Measurements from ENCODE around the gene PRSS50.

Gene PRSS50

GRCh38 chr3:46692566-46692990, 25.1 kb downstream of the PRSS50 start:
- peak; percentile 51 for DNase-seq (ENCODE audit: low read depth)

- no peak for DNase-seq (ENCODE audit: low read depth)
Measured at GRCh38 chr3:46690798-46691197, 26.9 kb downstream of the PRSS50 start.

- no peak for DNase-seq (ENCODE audit: low read depth)
Measured at GRCh38 chr3:46685446-46685845, 32.2 kb downstream of the PRSS50 start.

GRCh38 chr3:46684891-46685290, 32.8 kb downstream of the PRSS50 start:
- DNase-seq (ENCODE audit: low read depth), result peak; percentile 60

GRCh38 chr3:46682974-46683373, 34.7 kb downstream of the PRSS50 start:
- no peak for DNase-seq (ENCODE audit: low read depth)

GRCh38 chr3:46681856-46682540, 35.7 kb downstream of the PRSS50 start:
- DNase-seq (ENCODE audit: low read depth), result no peak

- no peak for DNase-seq (ENCODE audit: low read depth)
Measured at GRCh38 chr3:46681387-46681786, 36.3 kb downstream of the PRSS50 start.

GRCh38 chr3:46680298-46680826, 37.3 kb downstream of the PRSS50 start:
- no peak for DNase-seq (ENCODE audit: low read depth)

- DNase-seq (ENCODE audit: low read depth), result no peak
Measured at GRCh38 chr3:46679681-46680080, 38.0 kb downstream of the PRSS50 start.

- no peak for DNase-seq (ENCODE audit: low read depth)
Measured at GRCh38 chr3:46678280-46678679, 39.4 kb downstream of the PRSS50 start.

GRCh38 chr3:46677411-46677726, 40.3 kb downstream of the PRSS50 start:
- no peak for DNase-seq (ENCODE audit: low read depth)

- no peak for DNase-seq (ENCODE audit: low read depth)
Measured at GRCh38 chr3:46676601-46677410, 40.9 kb downstream of the PRSS50 start.

- DNase-seq (ENCODE audit: low read depth), result peak; percentile 47
Measured at GRCh38 chr3:46675843-46676567, 41.7 kb downstream of the PRSS50 start.

GRCh38 chr3:46675426-46675825, 42.2 kb downstream of the PRSS50 start:
- DNase-seq (ENCODE audit: low read depth), result no peak

- DNase-seq (ENCODE audit: low read depth), result peak; percentile 20
Measured at GRCh38 chr3:46674031-46674845, 43.4 kb downstream of the PRSS50 start.

GRCh38 chr3:46673151-46674030, 44.3 kb downstream of the PRSS50 start:
- no peak for DNase-seq (ENCODE audit: low read depth)

- no peak for DNase-seq (ENCODE audit: low read depth)
Measured at GRCh38 chr3:46672349-46672695, 45.3 kb downstream of the PRSS50 start.

GRCh38 chr3:46671541-46672348, 45.9 kb downstream of the PRSS50 start:
- no peak for DNase-seq (ENCODE audit: low read depth)

- DNase-seq (ENCODE audit: low read depth), result no peak
Measured at GRCh38 chr3:46670891-46671427, 46.7 kb downstream of the PRSS50 start.

Data from ELR (cell line).